HL-60 (cell line): ENCODE measurements around the gene CNNM4.

Experiments used
- CTCF ChIP-seq: IDR thresholded peaks from one replicate; pipeline ENCODE4 v1.5.1; 2011; ENCODE audit warnings: low read length, control low read depth, inconsistent platforms; ENCODE audit not compliant: insufficient read depth
- POLR2AphosphoS5 ChIP-seq: IDR thresholded peaks from 2 replicates; pipeline ENCODE4 v1.6.1; 2012; ENCODE audit warnings: low read depth
- SPI1 ChIP-seq: IDR thresholded peaks from 2 replicates; pipeline ENCODE4 v1.6.1; 2012; ENCODE audit warnings: low read depth, mild to moderate bottlenecking, borderline replicate concordance

DNA sequence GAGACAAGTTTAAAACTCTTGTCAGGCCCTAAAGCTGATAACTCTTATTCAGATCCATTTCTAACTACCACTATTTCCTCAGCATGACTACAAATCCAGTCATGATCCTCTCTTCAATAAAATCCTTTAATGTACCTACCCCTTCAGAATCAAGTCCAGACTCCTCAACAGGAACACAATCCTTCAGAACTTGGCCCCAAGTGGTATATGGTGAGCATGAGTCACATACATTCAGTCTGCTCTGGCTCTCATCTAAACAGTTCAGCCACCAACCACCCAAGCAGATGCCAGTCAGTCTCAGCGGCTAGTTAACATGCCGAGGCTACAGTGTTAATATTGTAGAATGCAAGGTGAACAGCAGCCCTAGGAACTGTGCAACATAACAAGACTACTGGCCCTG is 30.5 kb upstream of the CNNM4 start:
- TF ChIP-seq CTCF (no peak), POLR2AphosphoS5 (no peak), SPI1 (no peak)
